H9 (cell line): ENCODE measurements around the gene FBXO42. TPM values are rescaled to one million over a fixed set of nuclear protein-coding genes. Genes with fewer than 3 reads are reported as not detected.

ENCODE experiments used
- DNase-seq: peaks from one replicate; pipeline ENCODE4 v3.0.0-alpha.2; 2017
- H2AFZ ChIP-seq: one replicate; pipeline ENCODE4 v1.6.1; 2013; ENCODE audit warnings: mild to moderate bottlenecking, low read length, control low read depth, moderate library complexity
- H2AK5ac ChIP-seq: 2 replicates; pipeline ENCODE4 v1.6.1; 2013; ENCODE audit warnings: low read length, control low read depth, mixed read lengths; ENCODE audit not compliant: insufficient read length
- H2BK120ac ChIP-seq: one replicate; pipeline ENCODE4 v1.6.1; 2013; ENCODE audit warnings: low read depth, mild to moderate bottlenecking, low read length, control low read depth, inconsistent platforms; ENCODE audit not compliant: poor library complexity, severe bottlenecking
- H2BK12ac ChIP-seq: 2 replicates; pipeline ENCODE4 v1.6.1; 2013; ENCODE audit warnings: low read length, control low read depth, mixed read lengths, low read depth; ENCODE audit not compliant: insufficient read length
- H2BK15ac ChIP-seq: 2 replicates; pipeline ENCODE4 v1.6.1; 2013; ENCODE audit warnings: low read depth, low read length, control low read depth
- H2BK20ac ChIP-seq: one replicate; pipeline ENCODE4 v1.6.1; 2013; ENCODE audit warnings: low read depth, mild to moderate bottlenecking, low read length, control low read depth, inconsistent platforms; ENCODE audit not compliant: poor library complexity, severe bottlenecking
- H2BK5ac ChIP-seq: 2 replicates; pipeline ENCODE4 v1.6.1; 2013; ENCODE audit warnings: low read length, control low read depth, mixed read lengths; ENCODE audit not compliant: insufficient read length
- H3K14ac ChIP-seq: 2 replicates; pipeline ENCODE4 v1.6.1; 2013; ENCODE audit warnings: low read length, control low read depth; ENCODE audit not compliant: insufficient read depth
- H3K18ac ChIP-seq: 2 replicates; pipeline ENCODE4 v1.6.1; 2013; ENCODE audit warnings: low read depth, mild to moderate bottlenecking, mixed read lengths, low read length, control low read depth; ENCODE audit not compliant: insufficient read length
- H3K23ac ChIP-seq: 2 replicates; pipeline ENCODE4 v1.6.1; 2013; ENCODE audit warnings: low read length, control low read depth, mixed read lengths, low read depth; ENCODE audit not compliant: insufficient read length
- H3K23me2 ChIP-seq: 2 replicates; pipeline ENCODE4 v1.6.1; 2013; ENCODE audit warnings: low read depth, mild to moderate bottlenecking, mixed read lengths, low read length, control low read depth; ENCODE audit not compliant: insufficient read length, poor library complexity, severe bottlenecking
- H3K27ac ChIP-seq: 2 replicates; pipeline ENCODE4 v1.5.1; 2013; ENCODE audit warnings: low read length, control low read depth, mixed read lengths, low read depth; ENCODE audit not compliant: insufficient read length
- H3K27me3 ChIP-seq: 2 replicates; pipeline ENCODE4 v1.6.1; 2013; ENCODE audit warnings: low read length, control low read depth, inconsistent platforms; ENCODE audit not compliant: insufficient read depth
- H3K4ac ChIP-seq: 2 replicates; pipeline ENCODE4 v1.6.1; 2013; ENCODE audit warnings: low read depth, mild to moderate bottlenecking, control low read depth, inconsistent platforms, low read length, moderate library complexity
- H3K4me1 ChIP-seq: 2 replicates; pipeline ENCODE4 v1.6.1; 2013; ENCODE audit warnings: low read length, control low read depth, inconsistent platforms; ENCODE audit not compliant: insufficient read depth
- H3K4me2 ChIP-seq: 2 replicates; pipeline ENCODE4 v1.6.1; 2013; ENCODE audit warnings: low read length, control low read depth, mixed read lengths; ENCODE audit not compliant: insufficient read length, insufficient read depth
- H3K56ac ChIP-seq: 2 replicates; pipeline ENCODE4 v1.6.1; 2013; ENCODE audit warnings: low read depth, mild to moderate bottlenecking, mixed read lengths, low read length, control low read depth; ENCODE audit not compliant: insufficient read length
- H3K79me1 ChIP-seq: 2 replicates; pipeline ENCODE4 v1.6.1; 2013; ENCODE audit warnings: low read depth, mild to moderate bottlenecking, moderate library complexity, low read length, control low read depth, inconsistent platforms; ENCODE audit not compliant: insufficient read depth, poor library complexity, severe bottlenecking
- H3K79me2 ChIP-seq: 2 replicates; pipeline ENCODE4 v1.6.1; 2013; ENCODE audit warnings: low read length, control low read depth, inconsistent platforms; ENCODE audit not compliant: insufficient read depth
- H3K9ac ChIP-seq: 2 replicates; pipeline ENCODE4 v1.6.1; 2013; ENCODE audit warnings: low read length, control low read depth, mixed read lengths; ENCODE audit not compliant: insufficient read length; ENCODE audit errors: extremely low read depth
- H3K9me3 ChIP-seq: one replicate; pipeline ENCODE4 v1.6.1; 2013; ENCODE audit warnings: low read depth, low read length, inconsistent platforms; ENCODE audit not compliant: control insufficient read depth
- H3T11ph ChIP-seq: one replicate; pipeline ENCODE4 v1.6.1; 2013; ENCODE audit warnings: mild to moderate bottlenecking, low read length, control low read depth, inconsistent platforms
- H4K20me1 ChIP-seq: one replicate; pipeline ENCODE4 v1.6.1; 2013; ENCODE audit not compliant: control insufficient read depth, insufficient read length, insufficient read depth
- H4K5ac ChIP-seq: 2 replicates; pipeline ENCODE4 v1.6.1; 2013; ENCODE audit warnings: low read depth, mild to moderate bottlenecking, mixed read lengths, low read length, control low read depth; ENCODE audit not compliant: insufficient read length
- H4K8ac ChIP-seq: replicated peaks from 2 replicates; pipeline ENCODE4 v1.6.1; 2013; ENCODE audit warnings: low read length, control low read depth, mixed read lengths, low read depth; ENCODE audit not compliant: insufficient read length
- H4K91ac ChIP-seq: 2 replicates; pipeline ENCODE4 v1.6.1; 2013; ENCODE audit warnings: low read depth, mild to moderate bottlenecking, moderate library complexity, mixed read lengths, low read length, control low read depth; ENCODE audit not compliant: insufficient read length
- H3K27ac Mint-ChIP-seq, 3 experiments: 2 replicates in 2 of 3; 3 replicates in 1 of 3; pipeline ENCODE4 v1.8.0; 2020 to 2021; ENCODE audit warnings: mixed read lengths in 3 of 3, mild to moderate bottlenecking in 1 of 3, moderate library complexity in 1 of 3
- H3K27me3 Mint-ChIP-seq: 2 replicates; pipeline ENCODE4 v1.8.0; 2021; ENCODE audit warnings: low read depth, mild to moderate bottlenecking, moderate library complexity, mixed read lengths
- H3K36me3 Mint-ChIP-seq, 3 experiments: 2 replicates in 2 of 3; 3 replicates in 1 of 3; pipeline ENCODE4 v1.8.0; 2020 to 2021; ENCODE audit warnings: low read depth in 3 of 3, mixed read lengths in 3 of 3; ENCODE audit not compliant: insufficient read depth in 1 of 3
- H3K4me1 Mint-ChIP-seq, 2 experiments: 2 replicates each; pipeline ENCODE4 v1.8.0; 2020; ENCODE audit warnings: mixed read lengths in 2 of 2
- H3K4me3 Mint-ChIP-seq, 2 experiments: 2 replicates in 1 of 2; 3 replicates in 1 of 2; pipeline ENCODE4 v1.8.0; 2020 to 2021; ENCODE audit warnings: mild to moderate bottlenecking in 2 of 2, mixed read lengths in 2 of 2, moderate library complexity in 1 of 2
- H3K9me3 Mint-ChIP-seq, 2 experiments: 2 replicates in 1 of 2; 3 replicates in 1 of 2; pipeline ENCODE4 v1.8.0; 2020; ENCODE audit warnings: mild to moderate bottlenecking in 2 of 2, mixed read lengths in 2 of 2, moderate library complexity in 1 of 2
- CTCF ChIP-seq: fragments of 200-600 bp; sonication (generic); conservative IDR thresholded peaks from 3 replicates; pipeline ENCODE4 v1.8.0; 2021; ENCODE audit warnings: antibody characterized with exemption, mild to moderate bottlenecking
- WGBS: extraction: QIAGEN DNeasy Blood & Tissue Kit; methylation state at CpG from one replicate; pipeline ENCODE4 v1.1.7; 2013; ENCODE audit warnings: missing lambda C conversion rate, low lambda C conversion rate, mixed read lengths; ENCODE audit not compliant: insufficient read length; ENCODE audit errors: extremely low coverage; 5-methylcytosine and 5-hydroxymethylcytosine counted together
- total RNA-seq: library from RNA; stranded (reverse); gene quantifications from 2 replicates; pipeline ENCODE4 v1.2.1, GENCODE V29; 2021

FBXO42 gene
- total RNA-seq, 1 experiment from 2014 or later = 17.4 TPM

GRCh38 chr1:16356867-16357266, 4.6 kb upstream of the FBXO42 start:
- H3K4ac ChIP-seq = no peak overlapping the region
- Mint-ChIP-seq H3K4me3 (no peak overlapping the region), H3K36me3 (no peaks in the 10 kb centered on the region), H3K4me1 (peaks cover 7 to 8% of the 10 kb centered on the region in 2 experiments), H3K27me3 (no peaks in the 10 kb centered on the region; the same call in 1 of the 2 replicates), H3K27ac (no peak overlapping the region), H3K9me3 (no peaks in the 10 kb centered on the region)
- H2BK5ac ChIP-seq = no peak overlapping the region
- no peak overlapping the region for H4K8ac ChIP-seq
- no peak overlapping the region for H3K14ac ChIP-seq
- H3K18ac ChIP-seq = no peak overlapping the region
- no peaks in the 10 kb centered on the region for H3K79me1 ChIP-seq
- no peaks in the 10 kb centered on the region for H3K4me1 ChIP-seq
- H3K56ac ChIP-seq = no peak overlapping the region
- no peak overlapping the region for H2BK120ac ChIP-seq
- H4K91ac ChIP-seq = no peak overlapping the region
- H2BK20ac ChIP-seq = no peak overlapping the region
- no peaks in the 10 kb centered on the region for H3K79me2 ChIP-seq
- H2AFZ ChIP-seq = no peak overlapping the region
- no peak overlapping the region for H2AK5ac ChIP-seq
- no peaks in the 10 kb centered on the region for H4K20me1 ChIP-seq
- no peak overlapping the region for H3K27ac ChIP-seq
- H3K9me3 ChIP-seq = no peaks in the 10 kb centered on the region
- TF ChIP-seq CTCF = no peak
- H3K9ac ChIP-seq = no peak overlapping the region
- H3T11ph ChIP-seq = no peak overlapping the region
- H3K23me2 ChIP-seq = peaks cover 4% of the 10 kb centered on the region
- H3K4me2 ChIP-seq = no peak overlapping the region
- no peaks in the 10 kb centered on the region for H3K27me3 ChIP-seq
- H2BK12ac ChIP-seq = no peak overlapping the region
- no peak overlapping the region for H2BK15ac ChIP-seq
- WGBS = no CpG with 5 or more reads among the region's 3 CpGs
- H3K23ac ChIP-seq = no peak overlapping the region
- H4K5ac ChIP-seq = no peak overlapping the region
- no peak for DNase-seq
